PFSK-1 (cell line): ENCODE results near the gene GCLC.

Experiments
- FOXP2 ChIP-seq: optimal IDR thresholded peaks from 2 replicates; pipeline ENCODE3; 2011; ENCODE audit warnings: borderline replicate concordance, control low read depth, inconsistent platforms; ENCODE audit not compliant: insufficient read depth; ENCODE audit errors: extremely low read length, extremely low read depth
- POLR2AphosphoS5 ChIP-seq: IDR thresholded peaks from 2 replicates; pipeline ENCODE4 v1.6.1; 2012; ENCODE audit warnings: low read depth, mild to moderate bottlenecking, control low read depth, low read length, moderate library complexity
- SIN3A ChIP-seq: IDR thresholded peaks from 2 replicates; pipeline ENCODE4 v1.6.1; 2012; ENCODE audit warnings: mild to moderate bottlenecking, low read length, moderate library complexity, borderline replicate concordance; ENCODE audit not compliant: insufficient read depth
- TAF1 ChIP-seq: IDR thresholded peaks from 2 replicates; pipeline ENCODE4 v1.6.1; 2012; ENCODE audit warnings: low read length, control low read depth, borderline replicate concordance; ENCODE audit not compliant: insufficient read depth
- TF ChIP-seq, protein P1 (sequence below), 2 experiments: IDR thresholded peaks; 2 replicates each; pipeline versions ENCODE4 v1.6.1 to v1.8.0; 2011 to 2012; ENCODE audit warnings: low read depth in 2 of 2, low read length in 2 of 2, control low read depth in 1 of 2, inconsistent platforms in 1 of 2, mild to moderate bottlenecking in 1 of 2, moderate library complexity in 1 of 2; ENCODE audit not compliant: insufficient read depth in 1 of 2

The GCLC gene

DNA sequence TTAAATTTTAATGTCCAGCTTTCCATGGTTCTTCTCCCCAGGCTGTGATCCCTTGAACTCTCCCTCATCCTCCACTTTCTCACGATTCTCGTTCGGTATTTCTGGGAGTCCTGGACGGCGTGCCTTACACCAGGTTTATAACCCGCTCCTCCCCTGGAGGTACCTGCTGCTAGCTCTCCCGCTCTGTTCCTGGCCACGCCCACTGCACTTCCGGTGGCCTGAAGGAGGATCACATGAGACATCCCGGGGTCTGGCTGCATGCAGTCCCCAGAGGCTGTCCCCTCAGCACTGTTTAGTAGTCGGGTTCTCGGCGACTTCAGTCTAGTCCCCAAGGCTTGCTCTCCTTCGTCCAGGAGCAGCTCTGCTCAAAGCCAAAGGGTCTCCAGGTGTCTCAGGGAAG, 28.4 kb upstream of the GCLC start:
- TF ChIP-seq, protein P1, sequence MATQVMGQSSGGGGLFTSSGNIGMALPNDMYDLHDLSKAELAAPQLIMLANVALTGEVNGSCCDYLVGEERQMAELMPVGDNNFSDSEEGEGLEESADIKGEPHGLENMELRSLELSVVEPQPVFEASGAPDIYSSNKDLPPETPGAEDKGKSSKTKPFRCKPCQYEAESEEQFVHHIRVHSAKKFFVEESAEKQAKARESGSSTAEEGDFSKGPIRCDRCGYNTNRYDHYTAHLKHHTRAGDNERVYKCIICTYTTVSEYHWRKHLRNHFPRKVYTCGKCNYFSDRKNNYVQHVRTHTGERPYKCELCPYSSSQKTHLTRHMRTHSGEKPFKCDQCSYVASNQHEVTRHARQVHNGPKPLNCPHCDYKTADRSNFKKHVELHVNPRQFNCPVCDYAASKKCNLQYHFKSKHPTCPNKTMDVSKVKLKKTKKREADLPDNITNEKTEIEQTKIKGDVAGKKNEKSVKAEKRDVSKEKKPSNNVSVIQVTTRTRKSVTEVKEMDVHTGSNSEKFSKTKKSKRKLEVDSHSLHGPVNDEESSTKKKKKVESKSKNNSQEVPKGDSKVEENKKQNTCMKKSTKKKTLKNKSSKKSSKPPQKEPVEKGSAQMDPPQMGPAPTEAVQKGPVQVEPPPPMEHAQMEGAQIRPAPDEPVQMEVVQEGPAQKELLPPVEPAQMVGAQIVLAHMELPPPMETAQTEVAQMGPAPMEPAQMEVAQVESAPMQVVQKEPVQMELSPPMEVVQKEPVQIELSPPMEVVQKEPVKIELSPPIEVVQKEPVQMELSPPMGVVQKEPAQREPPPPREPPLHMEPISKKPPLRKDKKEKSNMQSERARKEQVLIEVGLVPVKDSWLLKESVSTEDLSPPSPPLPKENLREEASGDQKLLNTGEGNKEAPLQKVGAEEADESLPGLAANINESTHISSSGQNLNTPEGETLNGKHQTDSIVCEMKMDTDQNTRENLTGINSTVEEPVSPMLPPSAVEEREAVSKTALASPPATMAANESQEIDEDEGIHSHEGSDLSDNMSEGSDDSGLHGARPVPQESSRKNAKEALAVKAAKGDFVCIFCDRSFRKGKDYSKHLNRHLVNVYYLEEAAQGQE (IDR thresholded peaks at IDR 0.05; ENCODE audit: insufficient read depth in 1 of 2, low read depth in 2 of 2, low read length in 2 of 2): no peak
- no peak for TF ChIP-seq FOXP2
- TF ChIP-seq TAF1: no peak
- TF ChIP-seq SIN3A: no peak
- no peak for TF ChIP-seq POLR2AphosphoS5

DNA sequence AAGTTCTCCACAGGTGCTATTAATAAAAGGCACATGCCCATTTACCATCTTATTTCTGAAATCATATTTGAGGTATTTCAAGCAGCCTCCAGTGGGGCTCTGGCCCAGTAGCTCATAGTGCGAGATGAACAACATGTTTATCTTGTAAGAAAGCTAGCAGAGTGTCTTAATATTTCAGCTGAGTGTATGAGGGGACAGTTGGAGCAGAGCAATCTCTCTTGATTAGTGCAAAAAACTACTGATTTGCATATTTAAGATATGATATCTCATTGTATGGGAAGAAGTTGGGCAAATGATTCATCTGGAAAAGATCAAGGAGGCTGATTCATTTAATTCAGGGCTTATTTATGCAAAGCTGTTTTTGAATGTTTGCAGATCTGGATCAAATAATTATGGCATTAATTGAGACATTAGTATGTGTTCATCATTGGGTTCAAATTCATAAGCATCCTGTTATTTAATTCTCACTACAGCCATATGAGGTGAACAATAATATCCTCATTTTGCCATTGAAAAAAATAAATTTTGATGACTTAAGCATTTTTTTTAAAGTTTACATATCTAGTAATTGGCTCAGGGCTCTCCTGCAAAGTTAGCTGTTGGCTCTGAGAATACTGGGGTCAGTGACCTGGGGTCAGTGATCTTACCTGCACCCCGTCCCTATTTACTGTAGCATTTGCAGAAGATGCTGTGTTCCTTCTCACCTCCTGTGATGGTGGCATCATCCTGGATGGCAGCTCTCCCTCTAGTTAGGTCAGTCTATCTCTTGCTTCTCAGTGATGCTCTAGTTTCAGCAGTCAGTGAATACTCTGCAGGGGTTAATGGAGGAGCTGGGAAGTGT, 24.1 kb upstream of the GCLC start:
- no peak for TF ChIP-seq TAF1
- TF ChIP-seq, protein P1 (IDR thresholded peaks at IDR 0.05; ENCODE audit: insufficient read depth in 1 of 2, low read depth in 2 of 2, low read length in 2 of 2): no peak
- no peak for TF ChIP-seq POLR2AphosphoS5
- TF ChIP-seq SIN3A: no peak
- TF ChIP-seq FOXP2: no peak

DNA sequence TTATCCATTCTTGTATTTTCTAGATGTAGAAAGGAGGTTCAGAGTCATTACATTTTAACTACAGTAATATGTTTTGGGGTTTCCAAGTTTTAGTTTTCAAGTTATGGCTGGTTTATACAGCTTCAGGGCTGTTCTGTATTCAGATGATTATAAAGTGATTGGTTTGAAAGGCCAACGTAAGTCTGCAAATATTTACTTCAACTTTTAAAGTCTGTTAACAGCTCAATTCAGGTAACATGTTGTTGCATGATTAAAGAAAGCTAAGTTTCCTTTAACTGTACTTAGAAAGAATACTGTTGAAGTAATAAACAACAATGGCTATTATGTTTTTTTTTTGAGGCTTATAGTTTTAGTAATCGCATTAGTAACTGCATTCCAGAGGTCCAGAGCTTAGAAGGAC, 22.8 kb upstream of the GCLC start:
- TF ChIP-seq POLR2AphosphoS5 (no peak), SIN3A (no peak), TAF1 (no peak), FOXP2 (no peak)
- TF ChIP-seq, protein P1 (IDR thresholded peaks at IDR 0.05; ENCODE audit: insufficient read depth in 1 of 2, low read depth in 2 of 2, low read length in 2 of 2): no peak

DNA sequence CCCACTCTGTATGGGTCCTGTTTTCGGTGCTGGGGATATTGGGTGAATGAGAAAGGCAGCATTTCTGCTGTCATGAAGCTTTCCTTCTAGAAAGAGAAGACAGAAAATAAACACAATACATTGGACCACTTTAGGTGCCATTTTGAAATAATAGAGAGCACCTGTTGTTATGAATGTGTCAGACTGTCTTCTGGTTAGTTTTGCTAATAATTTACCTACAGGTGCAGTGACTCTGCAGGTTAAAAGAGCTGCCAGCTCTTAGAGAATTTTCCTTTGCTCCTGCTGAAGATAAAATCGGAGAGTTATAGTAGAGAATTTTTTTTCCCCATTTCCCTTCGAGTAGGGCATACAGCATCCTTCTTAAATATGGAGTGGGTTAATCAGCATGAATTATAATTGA, 21.9 kb upstream of the GCLC start:
- TF ChIP-seq POLR2AphosphoS5 (no peak), SIN3A (no peak), FOXP2 (no peak), TAF1 (no peak)
- TF ChIP-seq, protein P1 (IDR thresholded peaks at IDR 0.05; ENCODE audit: insufficient read depth in 1 of 2, low read depth in 2 of 2, low read length in 2 of 2): no peak
